Measurements from ENCODE around the gene HSPB6. TPM values are rescaled to one million over a fixed set of nuclear protein-coding genes. Genes with fewer than 3 reads are reported as not detected.
A peak's percentile ranks its signal among the peaks of the same experiment; 100 is the strongest.

HSPB6 gene
- polyA plus RNA-seq, 1 donor = 853 TPM

- DNase-seq (ENCODE audit: low read depth) = peak; percentile 90
Observed at GRCh38 chr19:35716801-35717664, 39.8 kb downstream of the HSPB6 start.

- DNase-seq (ENCODE audit: low read depth) = peak; percentile 11
Observed at GRCh38 chr19:35715981-35716800, 40.6 kb downstream of the HSPB6 start.

- no peak for DNase-seq (ENCODE audit: low read depth)
Observed at GRCh38 chr19:35715355-35715809, 41.4 kb downstream of the HSPB6 start.

GRCh38 chr19:35714601-35715354 lies 42.1 kb downstream of the HSPB6 start:
- no peak for DNase-seq (ENCODE audit: low read depth)

GRCh38 chr19:35713904-35714495 lies 42.8 kb downstream of the HSPB6 start:
- DNase-seq (ENCODE audit: low read depth) = no peak

- no peak for DNase-seq (ENCODE audit: low read depth)
Observed at GRCh38 chr19:35713506-35713850, 43.4 kb downstream of the HSPB6 start.

GRCh38 chr19:35712567-35713505 lies 44.0 kb downstream of the HSPB6 start:
- DNase-seq (ENCODE audit: low read depth) = no peak

GRCh38 chr19:35710784-35711723 lies 45.8 kb downstream of the HSPB6 start:
- DNase-seq (ENCODE audit: low read depth) = no peak

GRCh38 chr19:35708391-35708790 lies 48.4 kb downstream of the HSPB6 start:
- DNase-seq (ENCODE audit: low read depth) = no peak

Other genes starting within 250 kb of the HSPB6 start
- 0.59 TPM for gene DMKN, start 243.4 kb downstream of the HSPB6 start, polyA plus RNA-seq (ENCODE audit: insufficient read length)
- gene SBSN, start 228.7 kb downstream of the HSPB6 start, polyA plus RNA-seq (ENCODE audit: insufficient read length) = not detected
- not detected for gene GAPDHS, start 223.6 kb downstream of the HSPB6 start, polyA plus RNA-seq (ENCODE audit: insufficient read length)
- gene TMEM147, start 211.4 kb downstream of the HSPB6 start, polyA plus RNA-seq (ENCODE audit: insufficient read length) = 45.4 TPM
- gene ATP4A, start 193.4 kb downstream of the HSPB6 start, polyA plus RNA-seq (ENCODE audit: insufficient read length) = not detected
- gene PMIS2, start 170.9 kb downstream of the HSPB6 start, polyA plus RNA-seq (ENCODE audit: insufficient read length) = not detected
- gene HAUS5, start 144.3 kb downstream of the HSPB6 start, polyA plus RNA-seq (ENCODE audit: insufficient read length) = 10.9 TPM
- gene RBM42, start 128.0 kb downstream of the HSPB6 start, polyA plus RNA-seq (ENCODE audit: insufficient read length) = 44.1 TPM
- gene ETV2, start 115.3 kb downstream of the HSPB6 start, polyA plus RNA-seq (ENCODE audit: insufficient read length) = 2.4 TPM
- gene COX6B1, start 108.7 kb downstream of the HSPB6 start, polyA plus RNA-seq (ENCODE audit: insufficient read length) = 266 TPM
- gene UPK1A, start 90.5 kb downstream of the HSPB6 start, polyA plus RNA-seq (ENCODE audit: insufficient read length) = not detected
- gene ZBTB32, start 52.5 kb downstream of the HSPB6 start, polyA plus RNA-seq (ENCODE audit: insufficient read length) = not detected
- gene KMT2B, start 39.0 kb downstream of the HSPB6 start, polyA plus RNA-seq (ENCODE audit: insufficient read length) = 23.0 TPM
- gene IGFLR1, start 14.6 kb downstream of the HSPB6 start, polyA plus RNA-seq (ENCODE audit: insufficient read length) = 3.3 TPM
- 16.6 TPM for gene U2AF1L4, start 11.6 kb downstream of the HSPB6 start, polyA plus RNA-seq (ENCODE audit: insufficient read length)
- gene PSENEN, start 11.4 kb downstream of the HSPB6 start, polyA plus RNA-seq (ENCODE audit: insufficient read length) = 31.7 TPM
- 8.6 TPM for gene LIN37, start 8.5 kb downstream of the HSPB6 start, polyA plus RNA-seq (ENCODE audit: insufficient read length)
- gene PROSER3, start 1.1 kb upstream of the HSPB6 start, polyA plus RNA-seq (ENCODE audit: insufficient read length) = 13.9 TPM
- 15.0 TPM for gene ARHGAP33, start 18.5 kb upstream of the HSPB6 start, polyA plus RNA-seq (ENCODE audit: insufficient read length)
- not detected for gene PRODH2, start 55.8 kb upstream of the HSPB6 start, polyA plus RNA-seq (ENCODE audit: insufficient read length)
- 0.24 TPM for gene NPHS1, start 95.5 kb upstream of the HSPB6 start, polyA plus RNA-seq (ENCODE audit: insufficient read length)
- 0.28 TPM for gene KIRREL2, start 99.9 kb upstream of the HSPB6 start, polyA plus RNA-seq (ENCODE audit: insufficient read length)
- gene APLP1, start 111.5 kb upstream of the HSPB6 start, polyA plus RNA-seq (ENCODE audit: insufficient read length) = 7.1 TPM
- gene NFKBID, start 143.5 kb upstream of the HSPB6 start, polyA plus RNA-seq (ENCODE audit: insufficient read length) = 1.2 TPM
- gene HCST, start 145.5 kb upstream of the HSPB6 start, polyA plus RNA-seq (ENCODE audit: insufficient read length) = 4.7 TPM
- 14.7 TPM for gene TYROBP, start 151.3 kb upstream of the HSPB6 start, polyA plus RNA-seq (ENCODE audit: insufficient read length)
- 7.0 TPM for gene LRFN3, start 179.3 kb upstream of the HSPB6 start, polyA plus RNA-seq (ENCODE audit: insufficient read length)
- 12.9 TPM for gene SDHAF1, start 238.2 kb upstream of the HSPB6 start, polyA plus RNA-seq (ENCODE audit: insufficient read length)